HG03095 (cell line): ENCODE results near the gene GJC2.

Experiments
- ATAC-seq: cut with Tn5 transposase; IDR thresholded peaks from one replicate; pipeline ENCODE4 v1.9.1; 2021; ENCODE audit warnings: moderate library complexity; ENCODE audit not compliant: unreplicated experiment

GJC2 gene

GRCh38 chr1:228144193-228144992, 5.3 kb upstream of the GJC2 start:
- no peak for ATAC-seq

DNA sequence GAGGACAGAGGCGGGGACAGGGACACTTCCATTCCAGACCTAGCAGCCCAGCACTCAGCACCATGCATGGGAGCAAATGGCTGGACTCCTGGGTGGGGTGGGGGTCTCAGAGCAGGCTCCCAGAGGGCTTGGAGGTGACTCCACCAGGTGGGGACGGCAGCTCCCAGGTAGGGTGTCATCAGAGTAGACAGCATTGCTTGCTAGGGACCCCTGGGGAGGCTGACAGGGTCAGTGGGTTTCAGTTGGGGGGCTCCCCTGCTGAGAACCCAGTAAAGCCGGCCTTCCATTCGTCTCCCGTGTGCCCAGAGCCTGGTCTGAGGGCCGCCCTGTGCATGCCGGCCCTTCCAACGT, 4.8 kb upstream of the GJC2 start:
- no peak for ATAC-seq

- no peak for ATAC-seq
Measured at GRCh38 chr1:228145463-228146416, 4.0 kb upstream of the GJC2 start.

- no peak for ATAC-seq
Measured at GRCh38 chr1:228146417-228147150, 3.1 kb upstream of the GJC2 start.

DNA sequence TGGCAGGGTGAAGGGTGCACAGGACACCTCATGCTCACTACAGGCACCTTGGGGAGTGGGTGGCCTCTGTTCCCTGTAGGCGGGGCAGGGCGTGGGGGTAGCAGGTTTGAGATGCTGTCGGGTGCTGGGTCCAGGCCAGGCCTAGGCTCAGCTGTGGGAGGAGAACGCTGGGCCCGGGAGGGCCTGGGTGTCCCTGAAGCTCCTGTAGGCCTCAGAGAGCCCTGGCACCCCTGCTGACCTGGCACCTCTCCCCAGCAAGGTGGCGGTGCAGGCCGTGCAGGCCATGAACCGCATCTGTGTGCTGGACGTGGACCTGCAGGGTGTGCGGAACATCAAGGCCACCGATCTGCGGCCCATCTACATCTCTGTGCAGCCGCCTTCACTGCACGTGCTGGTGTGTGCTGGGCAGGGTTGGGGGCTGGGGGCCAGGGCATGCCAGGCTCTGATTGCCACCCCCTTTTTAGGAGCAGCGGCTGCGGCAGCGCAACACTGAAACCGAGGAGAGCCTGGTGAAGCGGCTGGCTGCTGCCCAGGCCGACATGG, 2.5 kb upstream of the GJC2 start:
- no peak for ATAC-seq

GRCh38 chr1:228147768-228148167, 2.0 kb upstream of the GJC2 start:
- ATAC-seq = no peak

DNA sequence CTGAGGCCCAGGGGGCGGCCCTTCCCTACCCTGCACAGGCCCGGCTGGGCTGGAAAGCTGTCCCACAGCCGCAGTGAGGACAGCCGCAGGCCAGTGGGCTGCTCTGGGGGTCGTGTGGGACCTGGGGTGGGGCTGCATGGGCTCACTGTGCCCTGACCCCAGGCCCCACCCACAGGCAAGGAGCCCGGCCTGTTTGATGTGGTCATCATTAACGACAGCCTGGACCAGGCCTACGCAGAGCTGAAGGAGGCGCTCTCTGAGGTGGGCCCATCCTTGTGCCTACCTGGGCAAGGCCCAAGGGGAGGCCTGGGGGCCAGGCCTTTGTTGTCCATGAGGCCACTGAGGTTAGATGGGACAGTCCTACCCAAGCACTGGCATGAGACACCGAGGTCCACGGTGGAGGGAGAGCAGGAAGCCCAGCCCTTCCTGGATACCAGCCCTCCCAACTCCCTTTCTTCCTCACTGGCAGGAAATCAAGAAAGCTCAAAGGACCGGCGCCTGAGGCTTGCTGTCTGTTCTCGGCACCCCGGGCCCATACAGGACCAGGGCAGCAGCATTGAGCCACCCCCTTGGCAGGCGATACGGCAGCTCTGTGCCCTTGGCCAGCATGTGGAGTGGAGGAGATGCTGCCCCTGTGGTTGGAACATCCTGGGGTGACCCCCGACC, 1.4 kb upstream of the GJC2 start:
- ATAC-seq = no peak

- no peak for ATAC-seq
Measured at GRCh38 chr1:228148935-228149405, 760 bp upstream of the GJC2 start.

DNA sequence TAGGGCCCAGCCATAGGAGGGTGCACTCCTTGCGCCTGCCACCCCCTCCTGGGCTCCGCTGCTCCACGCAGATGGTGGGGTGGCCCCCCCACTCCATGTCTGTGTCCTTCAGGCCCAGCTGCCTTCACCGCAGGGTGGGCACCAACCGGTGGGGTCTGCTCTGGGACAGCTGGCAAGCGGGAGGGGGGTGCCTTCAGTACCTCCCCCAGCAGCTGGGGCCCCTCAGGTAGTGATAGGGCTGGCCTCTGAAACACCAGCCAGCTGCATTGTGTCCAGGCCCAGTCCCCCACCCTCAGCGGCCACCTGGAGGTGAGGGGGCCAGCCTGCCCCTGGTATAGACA, 360 bp downstream of the GJC2 start:
- no peak for ATAC-seq

GRCh38 chr1:228150461-228151179, 890 bp downstream of the GJC2 start:
- ATAC-seq = no peak

DNA sequence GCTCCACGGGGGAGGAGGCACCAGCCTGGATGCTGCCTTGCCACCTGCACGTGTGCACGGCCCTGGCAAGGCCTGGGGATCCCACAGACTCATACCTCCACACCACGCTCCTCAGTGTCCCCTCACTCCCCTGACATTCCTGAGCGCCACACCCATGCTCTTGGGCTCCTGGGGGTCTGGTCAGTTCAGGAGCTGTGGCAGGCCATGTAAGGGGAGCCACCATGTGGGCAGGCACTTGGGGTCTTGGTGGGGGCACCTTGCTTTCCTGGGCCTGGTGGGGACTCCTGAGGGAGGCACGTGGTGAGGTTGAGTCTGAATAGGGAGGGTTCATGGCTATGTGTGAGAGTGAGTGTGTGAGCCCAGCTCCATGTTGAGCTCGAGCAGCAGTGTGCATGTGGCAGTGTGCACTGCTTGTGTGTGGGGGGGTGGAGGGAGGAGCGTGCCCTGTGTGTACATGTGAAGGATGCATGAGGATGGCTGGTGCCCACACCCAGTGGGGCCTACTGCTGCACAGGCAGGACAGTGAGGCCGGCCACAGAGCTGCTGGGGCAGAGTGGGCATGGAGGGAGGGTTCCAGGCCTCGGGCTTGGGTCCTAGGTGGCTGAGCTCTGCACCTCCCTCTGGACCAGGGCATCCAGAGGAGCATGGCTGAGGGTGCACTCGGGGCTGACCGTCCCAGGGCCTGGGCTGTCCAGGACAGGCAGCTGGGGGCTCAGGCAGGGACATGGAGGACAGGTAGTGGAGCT, 1.6 kb downstream of the GJC2 start:
- no peak for ATAC-seq

DNA sequence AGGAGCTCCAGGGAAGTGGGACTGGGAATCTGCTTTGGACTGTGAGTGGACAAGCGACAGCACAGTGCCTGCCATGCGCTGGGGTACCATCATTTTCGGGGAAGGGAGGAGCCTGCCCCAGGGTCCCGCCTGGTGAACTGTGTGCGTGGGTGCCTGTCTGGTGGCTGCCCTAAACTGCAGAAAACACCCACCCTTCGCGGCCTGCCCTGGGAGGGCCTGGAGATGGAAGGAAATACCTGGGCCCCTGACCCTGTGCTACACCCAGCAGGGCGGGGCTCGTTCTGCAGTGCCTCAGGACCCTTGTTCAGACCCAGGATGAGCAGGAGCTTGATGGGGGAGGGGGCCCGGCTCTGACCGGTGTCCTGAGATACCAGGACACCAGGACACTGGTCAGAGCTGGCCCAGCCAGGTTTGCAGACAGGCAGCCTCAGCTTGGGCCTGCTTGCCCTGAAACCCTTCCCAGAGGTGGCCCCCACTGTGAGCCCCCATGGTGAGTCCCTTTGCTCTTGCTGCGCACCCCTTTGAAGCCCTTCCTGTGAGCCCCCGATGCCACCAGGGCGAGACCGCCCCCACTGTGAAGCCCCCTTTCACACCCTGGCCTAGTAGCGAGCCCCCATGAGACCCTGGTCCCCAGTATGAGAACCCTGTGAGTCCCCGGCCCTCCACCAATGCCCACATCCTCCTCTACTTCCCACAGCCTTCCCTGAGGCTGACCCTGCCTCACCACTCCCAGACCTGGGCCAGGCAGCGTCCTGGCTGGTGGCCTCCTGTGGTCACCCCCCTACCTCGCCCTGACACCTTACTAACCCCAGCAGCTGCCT, 2.6 kb downstream of the GJC2 start:
- no peak for ATAC-seq

DNA sequence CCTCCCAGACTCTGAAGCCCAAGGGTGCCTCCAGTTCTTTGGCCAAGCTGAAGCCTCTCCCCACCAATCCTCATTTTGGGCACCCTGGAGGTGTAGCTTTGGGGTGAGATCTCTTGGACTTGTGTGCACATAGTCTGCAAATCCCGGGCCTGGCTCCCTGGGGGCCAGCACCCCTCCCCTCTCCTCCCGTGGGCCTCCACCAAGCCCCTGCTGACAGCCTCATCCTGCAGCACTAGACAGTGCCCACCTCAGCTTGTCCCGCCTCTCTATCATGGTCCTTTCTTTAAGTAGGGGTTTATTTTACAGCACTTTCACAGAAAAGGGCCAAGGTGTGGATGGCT, 3.2 kb downstream of the GJC2 start:
- ATAC-seq = no peak

GRCh38 chr1:228154021-228154669, 4.4 kb downstream of the GJC2 start:
- ATAC-seq = no peak

DNA sequence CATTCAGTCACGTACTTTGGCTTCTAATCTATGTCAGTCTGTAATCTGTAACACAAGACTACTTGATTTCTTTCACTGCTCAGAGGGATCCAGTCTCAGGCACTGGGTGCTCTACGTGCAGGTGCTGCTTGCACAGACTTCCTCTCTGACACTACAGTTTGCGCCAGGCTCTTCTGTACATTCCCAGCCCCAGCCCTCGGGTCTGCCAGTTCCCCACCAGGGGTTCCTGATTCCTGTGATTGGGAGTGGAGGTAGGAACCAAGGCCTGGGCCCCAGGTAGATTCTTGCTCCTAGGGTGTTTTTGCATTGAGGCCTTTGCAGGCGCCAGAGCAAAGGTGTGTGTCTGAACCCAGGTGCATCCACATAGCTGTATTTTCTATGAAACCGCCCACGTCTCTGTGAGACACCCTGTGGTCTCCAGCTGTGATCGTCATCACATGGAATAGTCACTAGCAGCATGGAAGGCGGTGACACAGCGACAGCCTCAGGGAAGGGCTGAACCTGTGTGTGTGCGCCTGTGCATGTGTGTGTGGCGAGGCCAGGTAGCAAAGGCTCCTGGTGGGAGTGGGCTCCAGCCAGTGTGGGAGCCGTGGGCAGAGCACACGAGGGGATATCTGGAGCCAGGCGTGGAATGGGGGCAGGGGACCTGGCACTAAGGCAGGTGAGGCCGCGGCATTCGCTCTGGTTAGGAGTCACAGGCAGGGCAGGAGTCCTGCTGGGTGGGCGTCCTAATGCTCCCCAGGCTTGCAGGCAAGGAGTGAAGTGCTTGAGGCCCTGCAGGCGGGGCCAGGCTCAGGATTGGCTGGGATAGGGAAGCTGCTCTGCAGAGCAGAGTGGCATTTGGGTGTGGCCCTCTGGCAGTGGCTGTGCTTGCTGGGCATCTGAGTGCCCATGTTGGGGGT, 5.2 kb downstream of the GJC2 start:
- no peak for ATAC-seq

DNA sequence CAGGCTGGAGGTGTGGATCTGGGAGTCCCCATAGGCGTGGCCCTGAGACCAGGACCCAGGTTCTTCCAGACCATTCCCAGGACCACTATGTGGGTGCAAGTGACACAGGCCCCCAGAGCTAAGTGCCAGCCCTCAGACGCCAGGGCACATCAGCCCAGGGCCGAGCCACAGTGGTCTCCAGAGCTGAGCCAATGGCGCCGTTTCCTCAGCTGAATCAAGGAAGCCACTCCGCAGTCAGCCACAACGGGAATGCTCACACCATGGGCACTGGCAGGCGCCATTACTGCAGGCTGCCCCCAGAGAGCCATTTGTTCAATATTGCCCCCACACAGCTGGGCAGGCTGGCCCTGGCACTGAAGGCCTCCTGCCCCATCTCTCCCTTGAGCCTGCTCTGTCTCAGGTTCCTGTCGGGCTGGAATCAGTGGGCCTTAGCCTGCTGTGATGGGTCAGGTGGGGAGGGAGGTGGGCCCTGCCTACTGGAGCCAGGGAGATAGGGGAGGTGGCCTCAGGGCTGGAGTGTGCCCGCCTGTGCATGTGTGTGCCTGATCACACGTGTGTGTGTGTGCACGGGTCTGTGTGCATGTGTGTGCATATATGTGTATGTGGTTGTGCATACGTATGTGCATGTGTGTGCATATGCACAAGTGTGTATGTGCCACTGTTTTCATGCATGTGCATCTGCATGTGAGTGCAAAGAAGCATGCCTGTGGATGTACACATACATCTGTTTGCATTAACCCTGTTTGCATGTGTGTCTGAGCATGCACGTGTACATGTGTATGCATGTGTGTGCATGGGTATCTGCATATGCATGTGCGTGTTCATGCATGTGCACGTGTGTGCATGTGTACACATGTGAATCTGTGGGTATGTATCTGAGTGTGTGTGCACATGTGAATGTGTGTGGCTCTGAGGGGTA, 6.1 kb downstream of the GJC2 start:
- ATAC-seq = no peak
